ENCODE measurements around the gene DPY19L3. TPM values are rescaled to one million over a fixed set of nuclear protein-coding genes. Genes with fewer than 3 reads are reported as not detected.

DPY19L3 gene
- total RNA-seq, 4 donors from 2014 or later, result 19.4 to 95.7 (median 39.6) TPM

DNA sequence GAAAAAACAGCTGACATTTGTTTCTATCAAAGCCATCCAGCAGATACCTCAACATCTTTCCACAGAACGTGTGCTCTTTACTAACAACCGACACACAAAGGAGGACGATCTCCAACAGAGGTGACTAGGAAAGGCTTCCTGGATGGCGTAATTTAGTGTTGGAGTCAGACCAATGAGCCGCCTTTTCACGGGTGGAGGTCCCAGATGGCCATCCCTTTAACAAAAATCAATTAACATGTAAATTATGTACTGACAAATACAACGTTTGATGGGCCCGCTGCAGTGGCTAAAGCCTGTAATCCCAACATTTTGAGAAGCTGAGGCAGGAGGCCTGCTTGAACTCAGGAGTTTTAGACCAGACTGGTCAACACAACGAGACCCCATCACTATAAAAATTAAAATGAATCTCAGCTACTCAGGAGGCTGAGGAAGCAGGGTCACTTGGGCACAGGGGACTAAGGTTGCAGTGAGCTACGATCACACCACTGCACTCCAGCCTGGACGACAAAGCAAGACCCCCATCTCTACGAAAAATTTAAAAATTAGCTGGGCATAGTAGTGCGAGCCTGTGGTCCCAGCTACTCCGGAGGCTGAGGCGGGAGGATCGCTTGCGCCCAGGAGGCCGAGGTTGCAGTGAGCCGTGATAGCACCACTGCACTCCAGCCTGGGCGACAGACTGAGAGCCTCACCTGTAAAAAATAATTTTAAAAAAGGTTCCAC lies 1.2 kb upstream of the DPY19L3 start:
- H3K36me3 ChIP-seq, result peaks cover 0 to 8% (median 3%) of the 10 kb centered on the region in 3 donors
- H3K27me3 ChIP-seq, result no peaks in the 10 kb centered on the region
- TF ChIP-seq, protein P1, sequence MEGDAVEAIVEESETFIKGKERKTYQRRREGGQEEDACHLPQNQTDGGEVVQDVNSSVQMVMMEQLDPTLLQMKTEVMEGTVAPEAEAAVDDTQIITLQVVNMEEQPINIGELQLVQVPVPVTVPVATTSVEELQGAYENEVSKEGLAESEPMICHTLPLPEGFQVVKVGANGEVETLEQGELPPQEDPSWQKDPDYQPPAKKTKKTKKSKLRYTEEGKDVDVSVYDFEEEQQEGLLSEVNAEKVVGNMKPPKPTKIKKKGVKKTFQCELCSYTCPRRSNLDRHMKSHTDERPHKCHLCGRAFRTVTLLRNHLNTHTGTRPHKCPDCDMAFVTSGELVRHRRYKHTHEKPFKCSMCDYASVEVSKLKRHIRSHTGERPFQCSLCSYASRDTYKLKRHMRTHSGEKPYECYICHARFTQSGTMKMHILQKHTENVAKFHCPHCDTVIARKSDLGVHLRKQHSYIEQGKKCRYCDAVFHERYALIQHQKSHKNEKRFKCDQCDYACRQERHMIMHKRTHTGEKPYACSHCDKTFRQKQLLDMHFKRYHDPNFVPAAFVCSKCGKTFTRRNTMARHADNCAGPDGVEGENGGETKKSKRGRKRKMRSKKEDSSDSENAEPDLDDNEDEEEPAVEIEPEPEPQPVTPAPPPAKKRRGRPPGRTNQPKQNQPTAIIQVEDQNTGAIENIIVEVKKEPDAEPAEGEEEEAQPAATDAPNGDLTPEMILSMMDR (IDR thresholded peaks at IDR 0.05), result no peak
- no peak for TF ChIP-seq POLR2A (IDR thresholded peaks at IDR 0.05)
- TF ChIP-seq EP300 (IDR thresholded peaks at IDR 0.05), result no peak
- DNase-seq (ENCODE audit: low spot score in 2 of 2), result no peak
- WGBS, 2 donors, result 61 to 66% methylated on average over 20 of the region's 20 CpGs
- H3K4me3 ChIP-seq, result peak overlapping the region; percentile 76 to 99 (median 90)
- peak overlapping the region in 3 of 4 donors; percentile 96 to 100 (median 99) for H3K27ac ChIP-seq
- peaks cover 0 to 34% (median 15%) of the 10 kb centered on the region in 4 donors for H3K4me1 ChIP-seq
- no peaks in the 10 kb centered on the region for H3K9me3 ChIP-seq

DNA sequence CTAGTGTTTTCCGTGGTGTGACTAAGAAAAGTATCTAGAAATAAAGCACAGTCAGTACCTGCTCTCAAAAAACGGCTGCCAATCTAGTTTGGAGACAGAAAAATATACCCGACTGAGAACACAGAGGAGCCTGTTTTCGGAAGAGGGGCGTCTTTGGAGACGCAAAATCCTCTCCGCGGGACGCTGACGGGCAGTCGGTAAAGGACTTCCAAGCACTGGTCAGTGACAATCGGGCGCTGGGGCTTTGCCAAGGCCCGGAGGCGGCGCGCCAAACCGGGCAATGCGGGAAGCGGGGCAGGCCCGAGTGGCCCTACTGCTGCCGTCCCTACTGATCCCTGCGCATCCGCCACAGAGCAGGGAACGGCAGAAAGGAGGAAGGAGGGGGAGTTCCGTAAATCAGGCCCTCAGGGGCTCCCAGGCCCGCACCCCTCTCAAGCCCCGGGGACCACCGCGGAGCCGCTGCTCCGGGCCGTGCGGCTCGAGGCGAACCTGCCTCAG lies 588 bp upstream of the DPY19L3 start:
- WGBS, 2 donors, result 0% methylated on average over 35 to 36 of the region's 36 CpGs
- Histone ChIP-seq H3K4me3 (peak overlapping the region; percentile 76 to 99 (median 90)), H3K27me3 (no peaks in the 10 kb centered on the region), H3K4me1 (peaks cover 0 to 34% (median 15%) of the 10 kb centered on the region in 4 donors), H3K36me3 (peaks cover 0 to 14% (median 7%) of the 10 kb centered on the region in 3 donors), H3K9me3 (no peaks in the 10 kb centered on the region), H3K27ac (peak overlapping the region; percentile 96 to 100 (median 98))
- peak; percentile 35 to 50 for DNase-seq (ENCODE audit: low spot score in 2 of 2)
- no peak for TF ChIP-seq EP300 (IDR thresholded peaks at IDR 0.05)

DNA sequence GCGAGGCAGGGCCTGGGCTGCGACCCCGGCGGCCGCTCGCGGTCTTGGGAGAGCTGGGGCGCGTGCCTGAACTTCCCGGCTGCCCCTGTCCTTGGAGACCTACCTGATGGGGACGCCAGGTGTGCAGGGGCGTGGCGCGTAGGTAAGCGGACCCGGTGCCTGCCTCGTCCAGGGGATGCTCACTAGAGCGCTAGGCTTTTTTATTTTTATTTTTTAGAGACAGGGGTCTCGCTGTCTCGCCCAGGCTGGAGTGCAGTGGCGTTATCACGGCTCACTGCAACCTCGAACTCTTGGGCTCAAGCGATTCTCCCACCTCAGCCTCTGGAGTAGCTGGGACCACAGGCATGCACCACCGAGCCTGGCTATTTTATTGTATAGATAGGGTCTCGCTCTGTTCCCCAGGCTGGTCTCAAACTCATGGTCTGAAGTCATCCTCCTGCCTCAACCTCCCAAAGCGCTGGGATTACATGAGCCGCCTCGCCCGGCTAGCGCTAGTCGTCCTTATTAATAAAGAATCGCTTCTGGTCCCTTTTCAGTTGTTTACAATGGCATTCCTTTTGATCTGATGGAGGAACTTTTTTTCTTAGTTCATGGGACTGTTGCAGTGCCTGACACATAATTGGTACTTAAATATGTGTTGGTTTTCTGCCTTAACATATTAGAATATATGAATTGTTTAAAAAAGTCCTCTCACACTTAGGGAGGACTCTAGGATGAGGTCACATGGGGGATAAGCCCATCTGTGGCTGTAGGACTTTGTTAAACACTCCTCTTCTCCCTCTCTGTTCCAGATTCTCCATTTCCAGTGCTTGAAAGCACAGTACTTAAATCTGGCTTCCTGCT lies 812 bp downstream of the DPY19L3 start:
- Histone ChIP-seq H3K4me1 (peaks cover 0 to 34% (median 15%) of the 10 kb centered on the region in 4 donors), H3K9me3 (no peaks in the 10 kb centered on the region), H3K36me3 (peaks cover 0 to 28% (median 7%) of the 10 kb centered on the region in 3 donors), H3K27ac (peak overlapping the region; percentile 96 to 100 (median 98)), H3K27me3 (no peaks in the 10 kb centered on the region), H3K4me3 (peak overlapping the region; percentile 76 to 99 (median 94))
- DNase-seq (ENCODE audit: low spot score in 2 of 2), result no peak
- WGBS, 2 donors, result 3 to 6% methylated on average over 21 to 24 of the region's 33 CpGs
- TF ChIP-seq POLR2A (IDR thresholded peaks at IDR 0.05), result no peak
- TF ChIP-seq, protein P1 (IDR thresholded peaks at IDR 0.05), result no peak
- no peak for TF ChIP-seq EP300 (IDR thresholded peaks at IDR 0.05)

GRCh38 chr19:32407004-32407992 lies 1.7 kb downstream of the DPY19L3 start:
- 59 to 63% methylated on average over 19 of the region's 19 CpGs for WGBS, 2 donors
- TF ChIP-seq EP300 (IDR thresholded peaks at IDR 0.05) (no peak), POLR2A (IDR thresholded peaks at IDR 0.05) (no peak)
- TF ChIP-seq, protein P1 (IDR thresholded peaks at IDR 0.05), result no peak
- peak overlapping the region in 1 of 4 donors; percentile 99 for H3K4me3 ChIP-seq

GRCh38 chr19:32415246-32415645 lies 9.7 kb downstream of the DPY19L3 start:
- H3K27ac ChIP-seq, result no peak overlapping the region
- H3K27me3 ChIP-seq, result no peaks in the 10 kb centered on the region
- WGBS, 2 donors, result 48 to 61% methylated on average over 5 of the region's 5 CpGs
- H3K4me1 ChIP-seq, result no peaks in the 10 kb centered on the region
- H3K4me3 ChIP-seq, result no peak overlapping the region
- DNase-seq (ENCODE audit: low spot score in 2 of 2), result no peak
- H3K36me3 ChIP-seq, result peaks cover 0 to 72% (median 5%) of the 10 kb centered on the region in 3 donors
- TF ChIP-seq POLR2A (IDR thresholded peaks at IDR 0.05), result no peak
- TF ChIP-seq, protein P1 (IDR thresholded peaks at IDR 0.05), result no peak
- H3K9me3 ChIP-seq, result no peaks in the 10 kb centered on the region

More at GRCh38 chr19:32407004-32407992, 1.7 kb downstream of the DPY19L3 start:
- Histone ChIP-seq H3K9me3 (no peaks in the 10 kb centered on the region), H3K27ac (peak overlapping the region; percentile 96 to 100 (median 98)), H3K36me3 (peaks cover 0 to 37% (median 7%) of the 10 kb centered on the region in 3 donors), H3K4me1 (peaks cover 0 to 34% (median 15%) of the 10 kb centered on the region in 4 donors), H3K27me3 (no peaks in the 10 kb centered on the region)
- no peak for DNase-seq (ENCODE audit: low spot score in 2 of 2)
